ENCODE results near the gene PDGFRB. TPM values are rescaled to one million over a fixed set of nuclear protein-coding genes. Genes with fewer than 3 reads are reported as not detected.
A peak's percentile ranks its signal among the peaks of the same experiment; 100 is the strongest.

Gene PDGFRB
- total and polyA plus RNA-seq, 2 of the 4 experiments (the other 2 are of a cell fraction) = 108 to 124 TPM

DNA sequence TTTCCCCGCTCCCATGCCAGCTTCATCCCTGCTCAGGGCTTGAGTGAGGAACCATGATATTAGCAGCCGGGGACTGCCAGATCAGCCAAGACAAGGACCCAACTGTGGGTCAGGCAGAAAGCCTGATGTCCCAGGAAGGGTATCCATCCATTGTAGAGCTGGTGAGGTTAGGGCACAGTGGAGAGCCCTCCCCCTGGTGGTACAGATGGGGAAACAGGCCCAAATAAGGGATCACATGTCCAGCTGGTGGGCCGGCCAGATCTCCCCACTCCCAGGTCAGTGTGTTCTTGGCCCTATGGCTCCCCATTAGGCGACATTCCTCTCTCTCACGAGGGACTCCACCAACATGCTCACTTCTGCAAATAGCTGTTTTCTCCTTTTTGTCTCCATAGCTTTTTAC is 19.9 kb upstream of the PDGFRB start:
- Histone ChIP-seq H2BK15ac (ENCODE audit: low read depth, low read length) (peak overlapping the region; percentile 36; the same call in 2 of the 3 replicates), H3K79me1 (ENCODE audit: low read depth in 1 of 2, low read length in 2 of 2) (no peaks in the 10 kb centered on the region), H3K56ac (ENCODE audit: extremely low read depth, insufficient read depth, low read length) (no peak overlapping the region), H3K9me3 (ENCODE audit: control insufficient read depth, insufficient read depth, low read length) (no peaks in the 10 kb centered on the region), H2BK120ac (ENCODE audit: low read depth, low read length) (peak overlapping the region; percentile 64), H3K9ac (ENCODE audit: low read depth, low read length) (no peak overlapping the region), H3K4me1 (ENCODE audit: control insufficient read depth, insufficient read depth, low read length) (peaks cover 10% of the 10 kb centered on the region), H3K36me3 (ENCODE audit: control insufficient read depth, insufficient read depth, low read length) (no peaks in the 10 kb centered on the region), H3K23ac (ENCODE audit: low read depth, low read length) (no peak overlapping the region), H4K91ac (ENCODE audit: insufficient read depth, low read depth, low read length) (0 out of 2 replicates have a peak overlapping the region, but pooled peaks have one; percentile 2), H4K8ac (ENCODE audit: low read depth in 2 of 2, low read length in 2 of 2) (no peak overlapping the region), H3K18ac (ENCODE audit: low read depth, low read length) (no peak overlapping the region), H2BK5ac (ENCODE audit: low read depth, low read length, poor library complexity, severe bottlenecking) (no peak overlapping the region), H2AK9ac (replicated peaks; ENCODE audit: low read depth, low read length, poor library complexity) (no peak overlapping the region), H4K20me1 (ENCODE audit: insufficient read depth, low read length) (no peaks in the 10 kb centered on the region), H3K9me1 (ENCODE audit: insufficient read depth, low read length) (peaks cover 18% of the 10 kb centered on the region), H3K27ac (ENCODE audit: insufficient read depth, low read length) (no peak overlapping the region), H4K5ac (ENCODE audit: low read depth, low read length) (no peak overlapping the region), H2BK20ac (ENCODE audit: low read depth, low read length) (peak overlapping the region; percentile 39), H3K27me3 (ENCODE audit: control insufficient read depth, insufficient read depth, low read length) (peaks cover 9% of the 10 kb centered on the region; the same call in 1 of the 2 replicates), H2AK5ac (ENCODE audit: low read depth, low read length) (peak overlapping the region; percentile 59; the same call in 1 of the 2 replicates), H3K14ac (replicated peaks; ENCODE audit: low read depth, low read length) (no peak overlapping the region), H2AFZ (replicated peaks; ENCODE audit: low read length, poor library complexity) (no peak overlapping the region), H3K4ac (ENCODE audit: low read depth, low read length) (peak overlapping the region; percentile 56), H3K4me3 (ENCODE audit: insufficient read depth, low read depth, low read length) (no peak overlapping the region), H3K4me2 (ENCODE audit: low read depth, low read length) (no peak overlapping the region)
- intact Hi-C loops (cut with micrococcal nuclease) (loop anchor here (1.0 kb wide), 1 partner anchor 45 kb away; no protein-coding TSS in a partner anchor), dilution Hi-C loops (cut with HindIII; ENCODE audit: low sequenced_read_pairs, unreplicated experiment) (no loop called here), in situ Hi-C loops (cut with MboI; ENCODE audit: low sequenced_read_pairs) (no loop called here)
- BruUV-seq (replicated peaks) = no TSS peak
- 100% methylated on average over 2 of the region's 5 CpGs; no CpG with 5 or more reads in 1 of the 2 experiments for WGBS, 2 experiments (ENCODE audit: extremely low coverage in 2 of 2, insufficient read length in 1 of 2)
- TF ChIP-seq SMC3 (IDR thresholded peaks at IDR 0.05; ENCODE audit: low read depth, low read length) (peak; percentile 54), FOS (IDR thresholded peaks at IDR 0.05; ENCODE audit: low read depth, low read length) (no peak), RAD21 (IDR thresholded peaks at IDR 0.05; ENCODE audit: low read length) (peak; percentile 32), RFX5 (IDR thresholded peaks at IDR 0.05; ENCODE audit: low read depth, low read length) (no peak)
- TF ChIP-seq, protein P1, sequence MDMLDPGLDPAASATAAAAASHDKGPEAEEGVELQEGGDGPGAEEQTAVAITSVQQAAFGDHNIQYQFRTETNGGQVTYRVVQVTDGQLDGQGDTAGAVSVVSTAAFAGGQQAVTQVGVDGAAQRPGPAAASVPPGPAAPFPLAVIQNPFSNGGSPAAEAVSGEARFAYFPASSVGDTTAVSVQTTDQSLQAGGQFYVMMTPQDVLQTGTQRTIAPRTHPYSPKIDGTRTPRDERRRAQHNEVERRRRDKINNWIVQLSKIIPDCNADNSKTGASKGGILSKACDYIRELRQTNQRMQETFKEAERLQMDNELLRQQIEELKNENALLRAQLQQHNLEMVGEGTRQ (IDR thresholded peaks at IDR 0.05; ENCODE audit: low read depth, low read length) = peak; percentile 58; the same call in 1 of the 2 replicates
- TF ChIP-seq, protein P2, sequence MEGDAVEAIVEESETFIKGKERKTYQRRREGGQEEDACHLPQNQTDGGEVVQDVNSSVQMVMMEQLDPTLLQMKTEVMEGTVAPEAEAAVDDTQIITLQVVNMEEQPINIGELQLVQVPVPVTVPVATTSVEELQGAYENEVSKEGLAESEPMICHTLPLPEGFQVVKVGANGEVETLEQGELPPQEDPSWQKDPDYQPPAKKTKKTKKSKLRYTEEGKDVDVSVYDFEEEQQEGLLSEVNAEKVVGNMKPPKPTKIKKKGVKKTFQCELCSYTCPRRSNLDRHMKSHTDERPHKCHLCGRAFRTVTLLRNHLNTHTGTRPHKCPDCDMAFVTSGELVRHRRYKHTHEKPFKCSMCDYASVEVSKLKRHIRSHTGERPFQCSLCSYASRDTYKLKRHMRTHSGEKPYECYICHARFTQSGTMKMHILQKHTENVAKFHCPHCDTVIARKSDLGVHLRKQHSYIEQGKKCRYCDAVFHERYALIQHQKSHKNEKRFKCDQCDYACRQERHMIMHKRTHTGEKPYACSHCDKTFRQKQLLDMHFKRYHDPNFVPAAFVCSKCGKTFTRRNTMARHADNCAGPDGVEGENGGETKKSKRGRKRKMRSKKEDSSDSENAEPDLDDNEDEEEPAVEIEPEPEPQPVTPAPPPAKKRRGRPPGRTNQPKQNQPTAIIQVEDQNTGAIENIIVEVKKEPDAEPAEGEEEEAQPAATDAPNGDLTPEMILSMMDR (conservative IDR thresholded peaks at IDR 0.05; ENCODE audit: low read depth, low read length) = peak; percentile 51
- POLR2A ChIA-PET (ENCODE audit: unreplicated experiment) = no interaction called here
- peak; percentile 25 for DNase-seq
- ATAC-seq (ENCODE audit: low read depth) = peak; percentile 48; the same call in 1 of the 2 replicates
- CTCF ChIA-PET = interaction anchor here (0.7 to 1.0 kb wide), 3 partner anchors 13 to 118 kb away, joined by 3 read pairs; no protein-coding TSS in a partner anchor
